Measurements from ENCODE around the gene GNL1. TPM values are rescaled to one million over a fixed set of nuclear protein-coding genes. Genes with fewer than 3 reads are reported as not detected.

The GNL1 gene
- total and polyA plus RNA-seq, 2 of the 8 experiments (the other 6 are each of a cell fraction or from before 2014, with no cell fraction given), result 42.4 to 67.8 TPM

- Histone ChIP-seq H3K56ac (replicated peaks; ENCODE audit: insufficient read length, low read depth, low read length) (no peak overlapping the region), H3K27me3 (replicated peaks in 1 of 4; ENCODE audit: control insufficient read depth in 3 of 4, extremely low read depth in 1 of 4, insufficient read depth in 3 of 4, low read length in 3 of 4) (no peaks in the 10 kb centered on the region; a peak in 1 of 7 replicates), H3K4me1 (replicated peaks in 1 of 4; ENCODE audit: control insufficient read depth in 3 of 4, insufficient read depth in 4 of 4, low read length in 3 of 4) (peaks cover 0 to 5% (median 2%) of the 10 kb centered on the region in 4 experiments; a peak in 4 of 7 replicates), H2BK5ac (ENCODE audit: low read depth, low read length) (no peak overlapping the region), H3K4me3 (ENCODE audit: extremely low read depth in 1 of 4, insufficient read depth in 2 of 4, low read depth in 3 of 4, low read length in 4 of 4) (no peak overlapping the region), H2AFZ (ENCODE audit: low read length) (no peak overlapping the region), H3K79me2 (ENCODE audit: control insufficient read depth in 1 of 2, insufficient read depth in 2 of 2, low read length in 2 of 2) (no peaks in the 10 kb centered on the region), H2BK15ac (ENCODE audit: low read length) (no peak overlapping the region), H3K27ac (ENCODE audit: low read depth, low read length) (no peak overlapping the region), H4K20me1 (replicated peaks in 1 of 2; ENCODE audit: control insufficient read depth in 1 of 2, insufficient read depth in 2 of 2, low read length in 2 of 2) (peaks cover 0 to 7% of the 10 kb centered on the region in 2 experiments), H3K79me1 (ENCODE audit: low read depth, low read length) (no peaks in the 10 kb centered on the region), H4K91ac (replicated peaks; ENCODE audit: insufficient read length, low read length) (no peak overlapping the region), H2BK120ac (replicated peaks; ENCODE audit: low read depth, low read length) (no peak overlapping the region), H3K36me3 (ENCODE audit: control insufficient read depth in 2 of 4, insufficient read depth in 4 of 4, low read length in 3 of 4) (peaks cover 0 to 13% (median 6%) of the 10 kb centered on the region in 4 experiments; a peak in 3 of 8 replicates), H2BK20ac (ENCODE audit: low read length) (no peak overlapping the region), H2AK5ac (ENCODE audit: low read depth, low read length) (no peak overlapping the region), H4K5ac (ENCODE audit: insufficient read length, low read depth, low read length) (no peak overlapping the region), H4K8ac (ENCODE audit: extremely low read depth, insufficient read depth, low read length) (no peak overlapping the region), H3K4me2 (ENCODE audit: insufficient read depth in 1 of 2, low read depth in 2 of 2, low read length in 2 of 2) (no peak overlapping the region), H3K4ac (replicated peaks; ENCODE audit: insufficient read length, low read depth, low read length) (no peak overlapping the region), H3K18ac (ENCODE audit: extremely low read depth, low read length) (no peak overlapping the region), H3K14ac (ENCODE audit: insufficient read length) (no peak overlapping the region), H3K23me2 (ENCODE audit: low read depth, low read length) (no peaks in the 10 kb centered on the region; the same call in 1 of the 2 replicates), H2BK12ac (ENCODE audit: low read depth, low read length) (no peak overlapping the region), H3K9ac (replicated peaks in 1 of 4; ENCODE audit: extremely low read depth in 1 of 4, low read depth in 3 of 4, low read length in 3 of 4) (no peak overlapping the region), H3K23ac (ENCODE audit: insufficient read length) (no peak overlapping the region), H3K9me3 (ENCODE audit: insufficient read depth in 2 of 2, low read depth in 1 of 2, low read length in 1 of 2) (peaks cover 0 to 3% of the 10 kb centered on the region in 2 experiments; a peak in 1 of 4 replicates)
- ChIA-PET CTCF (ENCODE audit: partially characterized antibody) (interaction anchor here (0.6 to 3.8 kb wide), 22 partner anchors 10 to 228 kb away, joined by 3 to 46 read pairs (median 6); no protein-coding TSS in a partner anchor), POLR2A (ENCODE audit: partially characterized antibody) (interaction anchor here (0.8 to 1.7 kb wide), 7 partner anchors 9 to 121 kb away, joined by 3 to 5 read pairs (median 4); no protein-coding TSS in a partner anchor)
- no peak for DNase-seq (ENCODE audit: low read depth in 1 of 2, low spot score in 2 of 2)
- TF ChIP-seq KDM1A (IDR thresholded peaks at IDR 0.05; ENCODE audit: borderline replicate concordance, low read length), result no peak
- no peak for TF ChIP-seq PHF8 (conservative IDR thresholded peaks at IDR 0.05; ENCODE audit: low read depth, low read length)
- TF ChIP-seq POLR2A (IDR thresholded peaks at IDR 0.05; ENCODE audit: control extremely low read depth in 1 of 2, low read depth in 2 of 2, low read length in 2 of 2), result no peak
- no peak for TF ChIP-seq SP4 (IDR thresholded peaks at IDR 0.05; ENCODE audit: low read length)
- TF ChIP-seq JUND (IDR thresholded peaks at IDR 0.05; ENCODE audit: low read length), result no peak
- TF ChIP-seq JUN (IDR thresholded peaks at IDR 0.05; ENCODE audit: low read depth, low read length), result no peak
- FAIRE-seq, result no peak
- 97% methylated on average over 8 of the region's 8 CpGs; no CpG with 5 or more reads in 1 of the 2 experiments for WGBS, 2 experiments (ENCODE audit: extremely low coverage in 1 of 2, insufficient coverage in 1 of 2, insufficient read length in 1 of 2, insufficient replicate concordance in 2 of 2, low coverage in 1 of 2, low lambda C conversion rate in 2 of 2, missing lambda C conversion rate in 1 of 2)
These were observed 61.9 kb downstream of the GNL1 start for GRCh38 chr6:30494291-30494861.

All from H1 (cell line).